WTC11 (cell line): ENCODE results near the gene AGFG2. TPM values are rescaled to one million over a fixed set of nuclear protein-coding genes. Genes with fewer than 3 reads are reported as not detected.

Experiments
- ATAC-seq: fragments of 200-7000 bp; cut with Tn5 transposase; 2 replicates; pipeline ENCODE4 v1.10.0; 2021; ENCODE audit warnings: mild to moderate bottlenecking, moderate library complexity
- CTCF ChIA-PET: fragments of 300-600 bp; sonication (Branson Sonifier 250); formaldehyde crosslinking; loops from one replicate; lab custom pipeline; 2021; ENCODE audit warnings: antibody characterized with exemption; lab: Charles Lee
- POLR2A ChIA-PET: fragments of 350-600 bp; sonication (Branson Sonifier 250); formaldehyde crosslinking; loops from one replicate; lab custom pipeline; 2021; ENCODE audit warnings: antibody characterized with exemption; lab: Charles Lee
- DNase-seq: peaks from one replicate; pipeline ENCODE4 v3.0.0; 2021; ENCODE audit warnings: low spot score
- H3K27ac Mint-ChIP-seq: 2 replicates; pipeline ENCODE4 v1.8.0; 2021; ENCODE audit warnings: mixed read lengths
- H3K27me3 Mint-ChIP-seq: 2 replicates; pipeline ENCODE4 v1.8.0; 2021; ENCODE audit warnings: low read depth, mild to moderate bottlenecking, moderate library complexity, mixed read lengths
- H3K36me3 Mint-ChIP-seq: 2 replicates; pipeline ENCODE4 v1.8.0; 2021; ENCODE audit warnings: mixed read lengths
- H3K4me1 Mint-ChIP-seq: 2 replicates; pipeline ENCODE4 v1.8.0; 2022; ENCODE audit warnings: mixed read lengths
- H3K4me3 Mint-ChIP-seq: 2 replicates; pipeline ENCODE4 v1.8.0; 2021; ENCODE audit warnings: mild to moderate bottlenecking, moderate library complexity, mixed read lengths
- H3K9me3 Mint-ChIP-seq: 2 replicates; pipeline ENCODE4 v1.8.0; 2021; ENCODE audit warnings: mixed read lengths
- CREM ChIP-seq: sonication (generic); formaldehyde crosslinking; IDR thresholded peaks from 2 replicates; pipeline ENCODE4 v1.8.1; 2022; ENCODE audit warnings: mild to moderate bottlenecking, missing genetic modification reagents, moderate library complexity
- CTCF ChIP-seq: fragments of 200-600 bp; IDR thresholded peaks from 2 replicates; pipeline ENCODE4 v1.8.0; 2022; ENCODE audit warnings: antibody characterized with exemption
- E2F1 ChIP-seq: sonication (generic); formaldehyde crosslinking; IDR thresholded peaks from 2 replicates; pipeline ENCODE4 v1.8.0; 2022; ENCODE audit warnings: mild to moderate bottlenecking, missing genetic modification reagents
- EMX1 ChIP-seq: fragments of 250-450 bp; sonication (Bioruptor Pico); IDR thresholded peaks from 2 replicates; pipeline ENCODE4 v1.8.0; 2021; ENCODE audit warnings: mild to moderate bottlenecking
- FOXP4 ChIP-seq: sonication (generic); formaldehyde crosslinking; IDR thresholded peaks from 2 replicates; pipeline ENCODE4 v1.8.0; 2022; ENCODE audit warnings: mild to moderate bottlenecking, missing genetic modification reagents
- GABPB1 ChIP-seq: sonication (generic); formaldehyde crosslinking; IDR thresholded peaks from 2 replicates; pipeline ENCODE4 v1.8.1; 2023; ENCODE audit warnings: mild to moderate bottlenecking, missing genetic modification reagents
- GRHL2 ChIP-seq: fragments of 250-450 bp; sonication (Bioruptor Pico); IDR thresholded peaks from 2 replicates; pipeline ENCODE4 v1.8.0; 2022; ENCODE audit warnings: mild to moderate bottlenecking, moderate library complexity; ENCODE audit not compliant: insufficient replicate concordance, severe bottlenecking
- HMGA2 ChIP-seq: fragments of 250-450 bp; sonication (Bioruptor Pico); IDR thresholded peaks from 2 replicates; pipeline ENCODE4 v1.4.0; 2021; ENCODE audit warnings: mild to moderate bottlenecking, moderate library complexity
- HMGXB4 ChIP-seq: sonication (generic); formaldehyde crosslinking; IDR thresholded peaks from 2 replicates; pipeline ENCODE4 v1.8.1; 2023; ENCODE audit warnings: mild to moderate bottlenecking, moderate library complexity, missing genetic modification reagents
- JAZF1 ChIP-seq: fragments of 250-450 bp; sonication (Bioruptor Pico); IDR thresholded peaks from 2 replicates; pipeline ENCODE4 v1.9.0; 2021; ENCODE audit warnings: moderate library complexity, mild to moderate bottlenecking, inconsistent platforms
- MAX ChIP-seq: sonication (generic); formaldehyde crosslinking; IDR thresholded peaks from 2 replicates; pipeline ENCODE4 v1.8.0; 2022; ENCODE audit warnings: mild to moderate bottlenecking, missing genetic modification reagents
- NFATC4 ChIP-seq: fragments of 250-450 bp; sonication (Bioruptor Pico); IDR thresholded peaks from 2 replicates; pipeline ENCODE4 v1.9.0; 2021; ENCODE audit warnings: mild to moderate bottlenecking
- NFYB ChIP-seq: sonication (generic); formaldehyde crosslinking; conservative IDR thresholded peaks from 2 replicates; pipeline ENCODE4 v1.8.0; 2022; ENCODE audit warnings: low read depth, missing genetic modification reagents
- PRDM15 ChIP-seq: sonication (generic); formaldehyde crosslinking; IDR thresholded peaks from 2 replicates; pipeline ENCODE4 v1.8.0; 2022; ENCODE audit warnings: missing genetic modification reagents
- SOX15 ChIP-seq: fragments of 250-450 bp; sonication (Bioruptor Pico); IDR thresholded peaks from 2 replicates; pipeline ENCODE4 v1.9.0; 2021; ENCODE audit warnings: mild to moderate bottlenecking
- TEAD1 ChIP-seq: sonication (generic); formaldehyde crosslinking; IDR thresholded peaks from 2 replicates; pipeline ENCODE4 v1.8.0; 2022; ENCODE audit warnings: mild to moderate bottlenecking, missing genetic modification reagents
- ZNF121 ChIP-seq: sonication (generic); formaldehyde crosslinking; IDR thresholded peaks from 2 replicates; pipeline ENCODE4 v1.8.0; 2023; ENCODE audit warnings: missing genetic modification reagents
- ZNF317 ChIP-seq: sonication (generic); formaldehyde crosslinking; IDR thresholded peaks from 2 replicates; pipeline ENCODE4 v1.8.1; 2023; ENCODE audit warnings: low read depth, mild to moderate bottlenecking, moderate library complexity, missing genetic modification reagents, borderline replicate concordance
- ZNF396 ChIP-seq: fragments of 250-450 bp; sonication (Bioruptor Pico); IDR thresholded peaks from 2 replicates; pipeline ENCODE4 v1.8.0; 2021; ENCODE audit warnings: mild to moderate bottlenecking, moderate library complexity, borderline replicate concordance
- ZNF423 ChIP-seq: fragments of 250-450 bp; sonication (Bioruptor Pico); IDR thresholded peaks from 2 replicates; pipeline ENCODE4 v2.1.2; 2022; ENCODE audit warnings: mild to moderate bottlenecking, moderate library complexity
- total RNA-seq: library from RNA; stranded (reverse); gene quantifications from 3 replicates; pipeline ENCODE4 v1.2.3, GENCODE V29; 2021

Gene AGFG2
- total RNA-seq, 1 experiment from 2014 or later: 6.4 TPM

GRCh38 chr7:100556541-100556940 is 17.5 kb downstream of the AGFG2 start (continued):
- no peak for TF ChIP-seq E2F1 (CRISPR knock-in tag)
- TF ChIP-seq ZNF317 (CRISPR knock-in tag): no peak
- no peak for TF ChIP-seq TEAD1 (CRISPR knock-in tag)

GRCh38 chr7:100559127-100559526 is 20.1 kb downstream of the AGFG2 start:
- CTCF ChIA-PET: interaction anchor here (0.5 to 4.0 kb wide), 45 partner anchors 10 to 1643 kb away, joined by 3 to 58 read pairs (median 7); partner anchors contain the start of genes ACHE, AGFG2, FBXO24 and LRCH4
- Mint-ChIP-seq H3K4me1 (no peaks in the 10 kb centered on the region), H3K27ac (peak overlapping the region; percentile 33; the same call in 1 of the 2 replicates), H3K4me3 (no peak overlapping the region), H3K9me3 (no peaks in the 10 kb centered on the region), H3K36me3 (no peaks in the 10 kb centered on the region), H3K27me3 (no peaks in the 10 kb centered on the region)
- DNase-seq (no peak), ATAC-seq (no peak)
- POLR2A ChIA-PET: interaction anchor here (0.5 to 0.7 kb wide), 3 partner anchors 53 to 1184 kb away, joined by 3 to 5 read pairs (median 4); no protein-coding TSS in a partner anchor
- TF ChIP-seq NFYB: no peak
- TF ChIP-seq ZNF423: no peak
- TF ChIP-seq JAZF1: no peak
- no peak for TF ChIP-seq ZNF121 (CRISPR knock-in tag)
- TF ChIP-seq FOXP4: no peak
- TF ChIP-seq PRDM15 (CRISPR knock-in tag): no peak
- TF ChIP-seq GRHL2: no peak
- TF ChIP-seq HMGXB4 (CRISPR knock-in tag): no peak
- no peak for TF ChIP-seq CREM (CRISPR knock-in tag)
- no peak for TF ChIP-seq CTCF
- TF ChIP-seq HMGA2 (CRISPR knock-in tag): no peak
- no peak for TF ChIP-seq SOX15 (CRISPR knock-in tag)
- no peak for TF ChIP-seq ZNF396
- no peak for TF ChIP-seq EMX1 (CRISPR knock-in tag)
- TF ChIP-seq NFATC4: no peak
- no peak for TF ChIP-seq TEAD1 (CRISPR knock-in tag)
- no peak for TF ChIP-seq MAX (CRISPR knock-in tag)
- no peak for TF ChIP-seq GABPB1 (CRISPR knock-in tag)
